Measurements from ENCODE around the gene AEBP1.

The AEBP1 gene

DNA sequence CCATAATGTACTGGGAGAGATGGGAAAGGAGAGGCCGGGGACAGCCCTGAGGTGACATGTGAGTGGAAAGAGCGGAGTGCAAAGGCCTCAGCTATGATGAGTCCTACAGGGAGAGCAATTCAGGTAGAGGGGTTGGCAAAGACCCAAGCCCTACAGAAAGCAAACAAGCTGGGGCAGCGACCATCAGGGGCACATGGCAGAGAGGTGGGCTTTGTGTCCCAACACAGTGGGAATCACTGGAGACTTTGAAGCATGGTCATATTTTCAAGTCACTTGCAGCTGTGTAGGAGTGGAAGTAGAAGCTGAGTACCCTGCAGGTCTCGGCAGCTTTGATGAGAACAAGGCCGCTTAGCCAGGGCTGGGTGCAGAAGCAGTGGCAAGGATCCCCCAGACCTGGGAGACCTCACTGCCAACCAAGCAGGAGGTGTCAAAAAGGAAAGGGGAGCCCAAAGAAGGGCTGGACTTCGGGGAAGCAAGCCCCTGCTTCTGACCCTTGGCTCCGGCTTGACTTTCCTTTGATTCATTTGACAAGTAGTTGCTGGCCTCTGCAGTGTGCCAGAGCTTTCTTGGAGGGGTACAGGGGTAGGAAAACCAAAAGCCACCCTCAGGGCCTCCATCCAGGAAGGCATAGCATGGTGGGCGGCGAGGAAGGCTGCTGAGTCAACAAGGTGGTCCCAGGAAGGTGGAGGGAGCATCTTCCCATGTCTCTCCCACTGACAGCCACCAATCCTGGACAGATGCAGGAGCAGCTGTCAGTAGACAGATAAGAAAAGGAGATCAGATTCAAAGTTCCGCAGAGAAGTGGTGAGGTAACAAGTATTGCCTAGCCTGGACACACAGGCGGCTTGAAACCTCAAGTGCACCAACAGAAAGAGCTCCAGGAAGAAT, 36.8 kb upstream of the AEBP1 start:
- DNase-seq = no peak

DNA sequence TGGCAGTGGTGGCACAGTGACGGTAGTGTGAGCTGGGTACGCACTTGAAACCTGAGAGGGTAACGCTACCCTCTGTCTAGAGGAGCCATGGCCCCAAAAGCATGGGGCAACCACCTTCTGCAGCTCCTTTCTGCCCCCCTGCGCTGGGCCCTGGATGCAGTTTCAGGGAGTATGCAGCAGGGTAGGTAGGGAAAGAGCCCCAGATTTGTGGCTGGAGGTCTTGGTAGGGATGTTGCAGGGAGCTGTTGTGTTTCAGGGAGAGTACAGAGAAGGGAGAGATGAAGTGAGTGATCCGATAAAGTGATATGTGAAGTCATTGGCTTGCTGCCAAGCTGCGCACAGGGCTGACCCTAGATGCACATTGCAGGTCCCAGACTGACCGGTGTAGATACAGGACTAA, 36.1 kb upstream of the AEBP1 start:
- DNase-seq = no peak

DNA sequence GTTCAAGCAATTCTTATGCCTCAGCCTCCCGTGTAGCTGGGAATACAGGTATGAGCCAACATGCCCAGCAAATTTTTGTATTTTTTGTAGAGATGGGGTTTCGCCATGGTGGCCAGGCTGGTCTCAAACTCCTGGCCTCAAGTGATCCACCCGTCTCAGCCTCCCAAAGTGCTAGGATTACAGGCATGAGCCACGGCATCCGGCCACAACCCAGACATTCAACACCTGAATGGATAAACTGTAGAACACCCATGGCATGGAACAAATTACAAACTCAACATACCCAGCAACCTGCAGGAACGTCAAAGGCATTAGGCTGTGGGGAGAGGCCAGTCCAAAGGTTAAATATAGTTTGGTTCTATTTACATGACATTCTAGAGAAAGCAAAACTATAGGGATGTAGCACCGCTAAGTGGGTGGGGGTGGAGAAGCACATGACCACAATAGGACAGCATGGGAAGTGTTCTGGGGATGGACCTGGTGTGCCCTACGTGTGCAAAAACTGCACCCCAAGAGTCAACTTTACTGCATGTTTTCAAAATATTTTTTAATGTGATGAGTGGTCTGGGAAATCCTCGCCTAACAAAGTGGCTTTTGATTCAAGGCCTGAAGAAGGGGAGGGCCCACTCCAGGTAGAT, 32.3 kb upstream of the AEBP1 start:
- no peak for DNase-seq

DNA sequence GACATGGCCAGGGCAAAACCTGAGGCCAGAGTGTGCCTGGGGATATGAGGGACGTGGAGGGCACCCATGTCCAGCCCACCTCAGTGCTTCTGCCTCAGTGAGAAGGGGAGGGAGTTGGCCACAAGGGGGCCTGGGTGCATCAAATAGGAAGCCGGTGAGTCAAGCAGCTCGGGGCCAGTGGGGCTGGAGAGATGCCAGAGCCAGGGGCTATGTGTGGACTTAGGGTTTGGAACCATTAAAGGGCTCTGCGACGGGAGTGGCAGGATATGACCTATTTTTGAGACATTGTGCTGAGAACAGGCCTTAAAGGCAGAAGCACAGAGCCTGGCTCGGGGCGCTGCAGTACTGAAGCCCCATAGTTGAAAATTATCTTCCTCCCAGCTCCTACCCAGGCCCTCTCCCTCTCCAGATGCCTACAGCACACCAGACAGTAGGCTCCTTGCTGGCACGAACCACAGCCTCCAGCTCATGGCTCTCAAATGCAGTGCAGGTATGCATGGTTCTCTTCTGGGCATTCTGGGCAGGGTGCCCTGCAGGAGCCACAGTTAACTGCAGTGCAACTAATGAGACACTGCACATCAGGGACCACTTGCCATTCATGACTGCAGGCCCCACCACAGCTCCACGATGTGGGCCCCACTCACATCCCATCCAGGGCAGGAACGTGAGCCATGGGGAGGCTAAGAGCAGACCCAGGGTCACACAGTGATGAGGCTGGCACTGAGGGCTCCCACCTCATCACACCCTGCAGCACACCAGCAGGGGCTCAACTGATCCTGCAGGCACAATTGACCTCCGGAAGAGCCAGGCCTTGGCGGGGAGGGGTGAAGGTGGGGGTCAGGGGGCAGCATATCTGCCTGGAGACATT, 31.5 kb upstream of the AEBP1 start:
- peak; percentile 42 for DNase-seq

DNA sequence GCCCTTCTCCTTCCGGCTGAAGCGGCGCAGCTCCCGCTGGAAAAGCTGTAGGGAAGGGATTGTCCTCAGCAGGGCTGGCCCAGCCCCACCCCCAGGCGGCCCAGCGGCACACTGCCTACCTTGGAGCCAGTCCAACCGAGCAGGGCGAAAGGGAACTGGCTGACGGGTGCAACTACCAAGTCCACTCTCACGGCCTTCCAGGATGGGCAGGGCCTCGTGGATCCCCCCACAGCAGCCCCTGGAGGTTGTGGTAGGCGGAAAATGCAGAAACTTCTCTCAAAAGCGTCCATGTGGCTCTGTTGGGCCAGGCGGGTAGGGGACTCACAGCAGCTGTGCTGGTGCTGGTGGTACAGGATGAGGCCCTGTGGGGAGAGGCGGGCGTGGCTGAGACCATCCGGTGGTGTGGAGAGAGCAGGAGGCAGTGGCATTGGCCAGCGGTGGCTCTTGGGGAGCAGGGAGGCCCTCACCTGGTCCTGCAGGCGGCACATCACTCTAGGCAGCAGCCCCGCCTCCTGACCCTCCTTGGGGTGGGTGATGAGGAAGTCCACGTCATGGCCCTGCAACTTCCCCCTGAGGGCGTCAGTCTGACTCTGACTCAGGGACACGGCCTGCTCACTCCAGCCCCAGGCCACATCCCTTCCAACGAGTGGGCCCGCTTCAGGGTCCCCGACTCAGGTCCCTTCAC, 30.3 kb upstream of the AEBP1 start:
- DNase-seq = peak; percentile 63

DNA sequence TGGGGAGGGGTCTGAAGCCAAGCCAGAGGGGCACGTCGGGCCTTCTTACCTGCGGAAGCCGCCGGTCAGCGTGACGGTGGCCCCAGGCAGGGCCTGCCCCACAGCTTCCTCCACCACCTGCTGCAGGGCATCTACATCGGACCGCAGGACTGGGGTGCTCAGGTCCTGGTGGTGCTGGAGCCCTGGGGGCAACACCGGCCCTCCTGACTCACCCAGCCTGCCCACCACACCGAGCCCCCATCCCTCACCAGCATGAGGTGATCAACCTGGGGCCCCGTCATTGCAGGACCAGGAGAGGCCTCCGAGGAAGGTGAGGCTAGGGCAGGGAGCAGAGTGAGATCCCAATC, 29.8 kb upstream of the AEBP1 start:
- DNase-seq = no peak

DNA sequence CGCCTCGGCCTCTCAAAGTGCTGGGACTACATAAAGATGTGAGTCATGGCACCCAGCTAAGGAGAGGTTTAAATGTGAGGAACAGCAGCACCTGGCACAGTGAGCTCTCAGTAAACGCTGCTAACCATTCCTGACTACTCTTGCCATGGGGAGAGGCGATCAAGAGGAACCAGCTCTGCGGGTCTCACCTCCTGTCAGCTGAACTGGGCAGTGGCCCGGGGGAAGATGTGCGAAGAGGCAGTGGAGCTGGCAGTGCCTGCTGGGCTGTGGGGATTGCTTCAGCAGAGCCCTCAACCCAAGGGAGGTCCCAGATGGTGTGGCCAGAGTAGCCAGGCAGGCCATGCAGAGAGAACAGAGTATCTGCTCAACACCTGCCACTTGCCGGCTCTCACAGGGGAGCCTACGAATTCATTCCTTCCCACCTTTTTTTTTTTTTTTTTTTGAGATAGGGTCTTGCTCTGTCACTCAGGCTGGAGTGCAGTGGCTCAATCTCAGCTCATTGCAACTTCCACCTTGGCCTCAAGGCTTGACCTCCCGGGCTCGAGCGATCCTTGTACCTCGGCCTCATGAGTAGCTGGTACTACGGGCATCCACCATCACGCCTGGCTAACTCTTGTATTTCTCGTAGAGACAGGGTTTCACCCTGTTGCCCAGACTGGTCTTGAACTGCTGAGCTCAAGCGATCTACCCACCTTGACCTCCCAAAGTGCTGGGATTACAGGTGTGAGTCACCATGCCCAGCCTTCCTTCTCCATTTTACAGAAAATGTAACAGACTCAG, 28.7 kb upstream of the AEBP1 start:
- DNase-seq = no peak

DNA sequence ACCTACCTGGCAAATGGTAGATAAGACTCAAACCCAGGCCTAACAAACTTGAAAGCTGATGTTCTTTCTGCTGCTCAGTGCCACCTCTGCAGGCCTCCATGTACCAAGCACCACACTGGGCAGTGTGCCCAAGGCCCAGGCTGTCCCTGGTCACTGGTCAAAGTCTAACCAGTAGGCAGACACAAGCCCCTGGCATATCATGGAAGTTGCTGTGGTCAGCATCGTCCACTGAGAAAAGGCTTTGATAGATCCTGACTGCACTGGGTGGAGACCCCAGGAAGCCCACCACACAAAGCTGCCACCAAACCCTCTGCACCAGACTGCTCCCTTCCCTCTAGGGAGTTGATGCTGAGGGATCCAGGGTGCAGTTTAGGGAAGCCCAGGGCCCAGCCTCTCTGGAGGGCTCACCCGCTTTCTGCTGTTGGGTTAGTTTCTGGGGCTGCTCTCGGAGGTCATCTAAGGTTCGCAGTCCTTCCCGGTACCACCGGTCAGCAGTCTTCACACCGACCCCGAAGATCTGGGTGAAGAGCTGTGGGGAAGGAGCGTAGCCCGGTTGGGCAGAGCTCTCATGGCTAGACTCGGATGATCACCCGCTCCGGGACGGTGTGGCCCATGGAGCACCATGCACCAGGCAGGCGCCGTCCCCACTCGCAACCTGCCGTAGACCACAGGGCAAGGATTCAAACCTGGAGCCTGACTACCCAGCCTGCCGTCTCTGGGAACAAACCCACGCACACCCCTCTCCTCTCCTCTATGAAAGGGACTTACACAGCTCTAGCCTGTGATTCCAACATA, 27.8 kb upstream of the AEBP1 start:
- DNase-seq = no peak

DNA sequence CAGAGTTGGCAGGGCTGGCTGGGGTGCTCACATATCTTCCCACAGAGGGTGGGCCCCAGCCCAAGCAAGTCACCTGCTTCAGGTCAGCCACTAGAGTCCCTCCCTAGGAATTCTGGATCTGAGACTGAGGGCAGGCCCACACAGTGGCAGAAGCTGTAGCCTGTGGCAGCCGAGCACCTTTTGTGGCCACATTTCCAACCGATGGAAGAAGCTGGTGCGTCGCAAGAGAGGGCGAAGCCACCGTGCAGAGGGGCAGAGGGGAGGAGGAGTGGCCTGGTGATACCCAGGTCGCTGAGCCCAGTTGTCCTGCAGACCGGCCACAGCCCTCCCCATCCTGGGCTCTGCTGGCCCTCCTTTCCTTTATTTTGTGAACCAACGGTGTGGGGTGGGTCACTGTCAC, 27.1 kb upstream of the AEBP1 start:
- no peak for DNase-seq

DNA sequence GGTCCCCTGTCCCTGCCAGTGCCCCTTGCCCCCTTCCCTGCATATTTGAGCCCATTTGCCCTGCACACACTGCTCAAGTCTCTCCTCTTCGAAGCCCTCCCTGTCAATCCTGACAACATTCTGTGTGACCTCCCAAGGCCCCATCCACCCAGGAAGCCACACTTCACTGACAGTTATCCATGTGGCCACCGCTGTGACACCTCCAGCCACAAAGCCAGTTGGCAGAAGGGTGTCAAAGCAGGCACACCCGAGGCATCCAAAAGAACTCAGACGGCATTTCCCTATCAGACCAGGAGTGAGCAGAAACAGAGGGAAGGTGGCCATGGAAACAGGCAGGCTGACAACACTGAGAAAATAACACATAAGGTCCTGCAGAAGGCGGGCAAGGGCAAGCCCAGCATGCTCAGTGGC, 26.5 kb upstream of the AEBP1 start:
- DNase-seq = no peak

DNA sequence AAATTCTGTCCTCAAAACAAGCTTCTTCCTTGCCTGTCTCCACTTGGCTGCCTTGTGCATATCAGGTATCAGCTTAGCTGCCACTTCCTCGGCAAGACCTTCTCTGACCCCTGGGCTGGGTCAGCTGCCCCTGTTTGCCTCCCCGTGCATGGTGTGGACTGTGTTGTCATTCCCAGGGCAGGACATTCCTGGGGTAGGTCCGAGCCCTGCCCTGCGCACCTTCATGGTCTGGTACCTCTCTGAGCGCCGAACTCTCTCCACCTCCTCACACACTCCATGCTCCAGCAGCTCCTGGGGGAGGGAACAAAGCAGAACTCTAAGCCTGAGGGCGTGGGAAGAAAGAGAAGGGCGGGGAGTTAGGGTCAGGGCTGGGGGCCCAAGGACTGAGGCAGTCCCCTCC, 25.6 kb upstream of the AEBP1 start:
- no peak for DNase-seq

DNA sequence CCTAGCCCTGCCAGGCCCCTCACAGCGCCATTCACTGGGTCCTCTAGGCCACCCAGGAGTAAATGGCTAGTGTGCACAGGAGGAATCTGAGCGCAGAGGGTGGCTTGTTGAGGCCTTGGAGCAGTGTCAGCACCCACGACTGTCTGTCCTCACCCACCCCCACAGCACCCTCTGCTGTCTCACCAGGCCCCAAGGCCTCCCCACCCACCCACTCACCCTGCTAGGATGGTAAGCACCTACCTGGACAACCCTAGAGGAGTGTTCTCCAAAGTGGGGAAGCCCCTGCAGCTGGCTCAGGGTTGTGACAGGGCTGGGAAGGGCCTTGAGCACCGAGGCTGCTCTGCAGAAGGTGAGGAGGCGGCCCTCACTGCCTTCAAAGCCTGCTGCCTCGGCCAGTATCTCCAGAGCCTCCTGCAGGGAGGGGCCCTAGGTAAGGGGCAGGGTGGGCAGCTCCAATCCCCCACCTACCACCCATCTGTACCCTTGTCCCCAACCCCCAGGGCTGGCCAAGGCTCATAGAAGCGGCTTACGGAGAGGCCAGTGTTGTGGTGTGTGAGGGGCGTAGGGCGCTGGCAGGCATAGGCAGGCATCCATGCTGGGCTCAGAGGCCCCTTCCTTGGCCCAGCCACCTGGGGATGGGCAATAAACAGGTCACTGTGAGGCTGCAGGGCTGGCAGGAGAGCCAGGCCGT, 24.7 kb upstream of the AEBP1 start:
- DNase-seq = no peak

DNA sequence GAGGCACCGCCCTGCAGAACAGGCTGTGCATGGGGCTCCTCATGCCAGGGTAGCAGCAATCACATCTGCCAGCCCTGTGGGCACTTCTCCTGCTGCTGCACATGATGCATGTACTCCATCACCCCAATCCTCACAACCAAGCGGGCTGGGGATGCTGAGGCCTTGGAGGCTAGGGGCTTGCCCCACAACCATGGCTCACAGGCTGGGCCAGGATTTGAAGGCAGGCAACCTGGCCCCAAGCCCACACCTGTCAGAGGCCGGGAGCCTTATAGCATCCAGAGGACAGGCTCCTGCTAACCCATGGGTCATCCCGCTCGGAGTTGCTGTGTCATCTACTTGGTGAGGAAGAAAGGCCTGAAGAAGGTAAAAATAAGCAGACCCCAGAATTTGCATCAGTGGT, 24.0 kb upstream of the AEBP1 start:
- no peak for DNase-seq

DNA sequence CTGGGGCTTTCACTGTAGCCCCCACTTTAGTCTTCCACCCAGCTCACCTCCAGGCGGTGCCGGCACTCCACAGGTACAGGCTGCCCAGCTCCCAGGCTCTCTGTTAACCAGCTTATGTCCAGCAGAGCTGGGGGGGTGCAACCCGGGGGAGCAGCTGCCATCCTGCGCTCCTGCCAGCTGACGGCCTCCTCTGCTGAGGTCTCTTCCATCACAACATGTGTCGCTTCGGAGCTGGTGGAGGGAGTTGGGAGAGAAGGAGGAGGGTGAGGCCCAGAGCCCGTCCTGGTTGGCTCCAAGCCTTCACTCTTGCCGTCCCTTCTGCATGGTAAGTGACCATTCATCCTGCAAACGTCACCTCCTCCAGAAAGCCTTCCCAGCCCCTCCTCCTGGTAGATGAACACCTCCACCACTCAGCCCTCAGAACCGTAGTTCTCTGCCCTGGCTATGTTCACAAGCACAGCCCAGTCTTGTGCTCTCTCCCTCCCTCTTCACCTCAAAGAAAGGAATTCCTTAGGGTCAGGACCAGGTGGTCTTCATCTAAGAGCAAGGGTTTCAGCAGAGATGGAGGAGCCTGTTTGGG, 23.4 kb upstream of the AEBP1 start:
- no peak for DNase-seq

DNA sequence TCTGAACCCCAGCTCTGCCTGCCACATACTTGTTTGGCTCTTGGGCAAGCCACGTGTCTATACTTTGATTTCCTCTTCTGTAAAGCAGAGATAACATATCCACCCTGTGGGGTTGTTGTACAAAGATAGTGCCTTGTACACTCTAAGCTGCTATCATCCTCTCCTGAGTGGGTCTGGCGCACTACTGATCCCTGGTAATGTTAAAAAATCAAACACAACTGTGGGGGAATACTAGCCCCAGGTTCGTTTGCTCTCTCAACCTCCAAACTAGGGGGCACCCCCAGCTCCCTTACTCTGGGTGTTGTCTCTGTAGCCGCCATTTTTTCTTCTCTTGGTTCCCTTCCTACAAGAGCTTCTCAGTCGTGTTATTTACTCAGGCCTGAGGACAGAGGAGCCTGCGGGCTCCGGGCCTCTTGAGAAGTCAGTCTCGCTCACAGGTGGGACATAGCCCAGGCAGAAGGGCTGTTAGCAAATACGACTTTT, 22.8 kb upstream of the AEBP1 start:
- no peak for DNase-seq

DNA sequence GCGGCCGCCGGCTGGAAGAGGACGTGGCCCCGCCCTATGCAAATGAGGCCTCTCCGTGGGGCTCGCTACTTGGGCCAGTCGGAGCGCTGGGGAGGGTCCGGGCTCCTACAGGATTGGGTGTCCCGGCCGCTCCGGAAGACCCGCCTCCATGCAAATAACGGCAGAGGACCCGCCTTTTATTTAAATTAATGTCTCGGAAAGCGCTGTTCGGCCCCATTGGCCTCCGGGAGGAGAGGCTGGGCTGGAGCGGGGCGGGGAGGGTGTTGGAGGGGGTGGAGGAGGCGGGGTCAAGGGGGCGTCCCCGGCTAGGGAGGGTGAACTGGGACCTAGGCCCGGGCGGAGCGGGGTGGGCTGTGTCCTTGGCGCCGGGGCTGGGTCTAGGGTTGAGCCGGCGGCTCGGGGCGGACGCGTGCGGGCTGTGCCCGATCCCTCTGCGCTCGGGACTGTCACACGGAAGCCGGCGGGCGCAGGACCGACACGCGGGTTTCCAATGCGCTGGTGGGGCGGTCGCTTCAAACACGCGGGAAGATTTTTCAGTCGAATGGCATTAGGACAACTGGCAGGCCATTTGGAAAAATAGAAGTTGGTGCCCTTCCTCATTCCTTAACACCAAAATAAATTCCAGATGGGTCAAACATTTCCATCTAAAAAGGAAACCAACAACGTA, 21.5 kb upstream of the AEBP1 start:
- peak; percentile 97 for DNase-seq

DNA sequence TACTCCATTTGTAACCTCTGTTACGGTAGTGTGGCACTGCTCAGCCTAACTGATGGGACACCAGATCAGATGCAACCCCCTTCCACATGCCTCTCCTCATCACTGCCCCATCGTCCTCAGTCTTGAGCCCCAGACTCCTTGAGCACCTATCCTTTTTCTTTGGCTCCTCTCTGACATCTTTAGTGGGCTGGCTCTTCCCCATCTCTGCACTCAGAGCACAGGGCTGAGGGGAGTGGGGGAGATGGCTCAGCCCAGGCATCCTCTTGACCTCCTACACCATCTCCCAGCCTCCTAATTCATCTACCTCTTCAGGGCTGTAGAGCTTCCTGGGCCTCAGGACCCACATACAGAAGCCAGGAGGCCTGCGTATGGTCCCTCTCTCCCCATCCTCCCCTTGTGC, 20.3 kb upstream of the AEBP1 start:
- no peak for DNase-seq

DNA sequence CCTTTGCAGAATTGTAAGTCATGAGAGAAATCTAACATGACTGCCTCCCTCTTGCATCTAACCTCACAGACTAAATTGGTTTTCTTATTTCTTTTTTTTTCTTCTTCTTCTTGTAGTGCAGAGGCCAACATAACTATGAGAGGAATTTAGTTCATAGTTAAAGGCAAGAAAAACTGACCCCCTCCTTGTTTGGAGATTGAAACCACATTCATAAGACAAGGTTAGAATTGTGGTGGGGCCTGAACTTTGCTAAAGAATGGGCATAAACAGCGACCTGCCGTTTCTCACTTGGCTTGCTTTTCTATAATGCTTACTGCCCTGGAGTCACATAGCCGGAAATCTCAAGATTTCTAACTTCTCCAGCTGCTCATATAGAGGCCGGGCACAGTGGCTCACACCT, 19.4 kb upstream of the AEBP1 start:
- DNase-seq = no peak

DNA sequence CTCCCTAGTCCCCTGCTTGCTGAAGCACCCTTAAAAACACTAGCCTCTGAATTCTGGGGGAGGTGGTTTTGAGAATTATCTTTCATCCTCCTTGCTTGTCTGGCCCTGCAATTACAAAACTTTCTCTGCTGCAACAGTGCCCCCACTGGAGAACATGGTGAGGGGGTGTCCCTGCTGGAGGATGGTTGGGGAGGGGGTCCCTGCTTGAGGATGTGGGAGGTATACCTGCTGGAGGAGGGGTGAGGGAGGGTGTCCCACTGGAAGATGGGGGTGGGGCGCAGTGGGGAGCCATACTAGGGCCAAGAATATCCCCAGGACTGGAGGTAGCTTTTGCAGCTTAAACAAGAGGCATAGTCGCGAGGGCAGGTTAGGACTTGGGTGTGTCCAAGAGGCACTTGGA, 18.6 kb upstream of the AEBP1 start:
- DNase-seq = no peak

DNA sequence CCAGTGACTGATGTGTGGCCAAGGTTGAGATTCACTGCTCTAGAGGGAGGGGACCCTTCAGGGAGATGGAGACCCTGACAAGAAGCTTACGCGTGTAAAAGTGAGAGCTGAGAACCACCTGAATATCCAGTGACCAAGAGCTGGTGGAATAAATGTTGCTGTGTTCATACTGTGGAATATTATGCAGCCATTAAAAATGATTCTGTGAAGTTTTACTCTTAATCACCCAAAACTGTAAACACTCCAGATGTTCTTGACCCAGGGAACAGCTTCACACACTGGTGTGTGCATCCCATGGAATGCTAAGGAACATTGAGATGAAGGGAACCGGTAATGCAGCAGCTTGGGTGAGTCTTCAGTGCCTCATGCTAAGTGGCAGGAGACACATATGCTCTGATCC, 17.5 kb upstream of the AEBP1 start:
- DNase-seq = no peak

Measured in activated gamma-delta T cell treated with Interleukin-2 at 50 U/mL for 16 hours (primary cell).